Ectodermal cell (in vitro differentiated cells): ENCODE results near the gene TEPSIN.

ENCODE experiments used
- H3K27ac ChIP-seq: 2 replicates; pipeline ENCODE4 v1.7.0; 2013; ENCODE audit warnings: mild to moderate bottlenecking, low read depth, low read length; ENCODE audit not compliant: insufficient read depth, poor library complexity, severe bottlenecking
- H3K27me3 ChIP-seq: 2 replicates; pipeline ENCODE4 v1.7.0; 2013; ENCODE audit warnings: mild to moderate bottlenecking, low read length; ENCODE audit not compliant: insufficient read depth, control insufficient read depth, poor library complexity, severe bottlenecking
- H3K36me3 ChIP-seq: one replicate; pipeline ENCODE4 v1.7.0; 2013; ENCODE audit warnings: low read length; ENCODE audit not compliant: control insufficient read depth, insufficient read depth
- H3K4me1 ChIP-seq: one replicate; pipeline ENCODE4 v1.7.0; 2013; ENCODE audit warnings: low read length; ENCODE audit not compliant: control insufficient read depth, insufficient read depth
- H3K4me3 ChIP-seq: 2 replicates; pipeline ENCODE4 v1.7.0; 2013; ENCODE audit warnings: low read depth, low read length, control low read depth; ENCODE audit not compliant: insufficient read depth
- H3K9me3 ChIP-seq: 2 replicates; pipeline ENCODE4 v1.7.0; 2013; ENCODE audit warnings: mild to moderate bottlenecking, low read length, moderate library complexity; ENCODE audit not compliant: control insufficient read depth
- WGBS, 2 experiments: methylation state at CpG; one replicate each; pipeline ENCODE4 v1.1.7; 2013; ENCODE audit warnings: missing lambda C conversion rate in 2 of 2; 5-methylcytosine and 5-hydroxymethylcytosine counted together

Gene TEPSIN

DNA sequence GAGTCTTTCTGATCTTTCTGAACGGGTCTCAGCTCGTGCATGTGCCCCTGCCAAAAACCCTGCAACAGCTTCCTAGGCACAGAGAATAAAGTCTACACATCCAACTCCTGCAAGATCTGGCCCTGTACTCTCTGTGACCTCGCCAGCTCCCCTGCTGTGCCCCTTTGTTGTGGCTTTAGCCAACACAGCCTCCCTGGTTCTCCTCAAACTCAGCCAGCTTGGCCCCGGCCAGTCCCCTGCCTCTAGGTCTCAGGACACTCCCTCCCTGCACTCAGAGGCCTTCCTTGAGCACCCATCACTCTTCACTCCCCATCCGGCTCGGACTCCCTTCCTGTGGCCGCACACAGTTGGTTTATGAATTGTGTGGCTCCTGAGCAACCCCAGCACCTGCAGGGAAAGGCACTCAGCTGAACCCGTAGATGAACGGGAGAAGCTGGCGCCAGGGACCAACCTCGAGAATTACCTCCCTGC, 17.4 kb downstream of the TEPSIN start:
- no peak overlapping the region for H3K27ac ChIP-seq
- H3K27me3 ChIP-seq = peaks cover 6% of the 10 kb centered on the region
- H3K4me3 ChIP-seq = peak overlapping the region; percentile 85
- no peaks in the 10 kb centered on the region for H3K9me3 ChIP-seq
- peaks cover 11% of the 10 kb centered on the region for H3K4me1 ChIP-seq
- 56% methylated on average over 11 of the region's 11 CpGs for WGBS, 2 experiments
- H3K36me3 ChIP-seq = peaks cover 4% of the 10 kb centered on the region

DNA sequence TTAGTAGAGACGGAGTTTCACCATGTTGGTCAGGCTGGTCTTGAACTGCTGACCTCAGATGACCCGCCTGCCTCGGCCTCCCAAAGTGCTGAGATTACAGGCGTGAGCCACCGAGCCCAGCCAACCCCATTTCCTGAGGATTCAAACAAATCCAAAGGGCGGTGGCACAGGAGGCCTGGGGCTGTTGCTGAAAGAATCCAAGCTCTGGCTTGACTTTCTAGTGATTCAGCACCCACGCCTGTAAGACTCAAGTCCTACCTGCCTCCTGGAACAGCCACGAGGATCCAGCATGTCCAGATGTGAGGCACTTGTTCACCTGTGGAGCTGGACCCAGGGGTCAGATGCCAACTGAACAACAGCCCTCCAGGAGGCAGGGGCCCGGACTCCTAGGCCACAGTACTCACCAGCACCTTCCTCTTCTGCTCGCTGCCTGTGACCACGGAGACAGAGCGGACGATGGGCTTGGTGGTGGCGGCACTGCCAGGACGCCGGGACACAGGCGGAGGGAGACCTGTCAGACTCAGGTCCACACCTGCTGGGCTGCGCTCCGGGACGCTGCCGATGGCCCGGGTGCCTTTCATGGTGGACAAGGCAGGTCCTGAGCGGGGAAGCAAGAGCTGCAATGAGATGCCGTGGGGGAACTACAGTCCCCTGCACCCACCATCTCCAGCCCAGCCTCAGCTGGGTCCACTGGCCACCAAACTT, 19.2 kb downstream of the TEPSIN start:
- no peaks in the 10 kb centered on the region for H3K9me3 ChIP-seq
- H3K36me3 ChIP-seq = peaks cover 4% of the 10 kb centered on the region
- H3K27me3 ChIP-seq = peaks cover 6% of the 10 kb centered on the region
- 95% methylated on average over 24 of the region's 24 CpGs for WGBS, 2 experiments
- no peak overlapping the region for H3K27ac ChIP-seq
- no peak overlapping the region for H3K4me3 ChIP-seq
- H3K4me1 ChIP-seq = peaks cover 11% of the 10 kb centered on the region

DNA sequence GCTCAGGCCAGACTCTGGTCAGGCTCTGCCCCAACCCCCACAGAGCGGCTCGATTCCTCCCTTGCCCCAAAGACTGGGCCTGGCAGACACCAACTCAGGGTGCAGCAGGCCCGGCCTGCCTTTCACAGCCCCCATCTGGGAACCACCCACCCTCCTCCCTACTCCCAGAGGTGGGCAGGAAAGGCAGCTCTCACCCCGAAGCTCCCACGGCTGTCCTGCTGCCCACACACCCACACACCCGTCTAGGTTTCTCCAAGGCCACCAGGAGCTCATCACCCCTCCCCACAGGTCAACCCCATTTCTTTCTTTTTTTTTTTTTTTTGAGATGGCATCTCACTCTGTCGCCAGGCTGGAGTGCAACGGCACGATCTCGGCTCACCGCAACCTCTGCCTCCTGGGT, 19.9 kb downstream of the TEPSIN start:
- peaks cover 11% of the 10 kb centered on the region for H3K4me1 ChIP-seq
- 92 to 93% methylated on average over 11 of the region's 11 CpGs for WGBS, 2 experiments

DNA sequence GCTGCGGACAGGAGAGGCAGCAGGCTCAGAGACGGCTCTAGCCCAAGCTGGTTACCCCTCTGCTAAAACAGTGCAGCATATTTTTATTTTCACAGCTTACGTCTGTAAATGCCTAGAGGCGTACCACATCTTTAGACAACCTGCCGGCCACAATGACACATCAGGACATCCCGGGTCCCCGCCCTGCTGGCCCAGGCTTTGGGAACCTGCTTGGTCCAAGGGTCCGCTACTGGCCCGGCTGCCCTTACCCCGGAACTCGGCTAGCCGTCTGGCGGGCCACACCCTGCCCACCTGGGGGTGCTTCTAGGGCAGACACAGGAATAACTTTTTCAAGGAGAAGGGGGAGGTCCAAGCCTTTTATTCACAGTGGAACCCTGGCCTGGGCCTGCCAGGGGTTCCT, 20.4 kb downstream of the TEPSIN start:
- no peak overlapping the region for H3K27ac ChIP-seq
- H3K27me3 ChIP-seq = peaks cover 1% of the 10 kb centered on the region
- H3K4me1 ChIP-seq = peaks cover 11% of the 10 kb centered on the region
- H3K36me3 ChIP-seq = peaks cover 4% of the 10 kb centered on the region
- no peaks in the 10 kb centered on the region for H3K9me3 ChIP-seq
- H3K4me3 ChIP-seq = no peak overlapping the region
- 86 to 87% methylated on average over 13 of the region's 13 CpGs for WGBS, 2 experiments

More for the DNA sequence above, 19.9 kb downstream of the TEPSIN start:
- Histone ChIP-seq H3K9me3 (no peaks in the 10 kb centered on the region), H3K36me3 (peaks cover 4% of the 10 kb centered on the region), H3K27ac (no peak overlapping the region), H3K27me3 (peaks cover 6% of the 10 kb centered on the region), H3K4me3 (no peak overlapping the region)

DNA sequence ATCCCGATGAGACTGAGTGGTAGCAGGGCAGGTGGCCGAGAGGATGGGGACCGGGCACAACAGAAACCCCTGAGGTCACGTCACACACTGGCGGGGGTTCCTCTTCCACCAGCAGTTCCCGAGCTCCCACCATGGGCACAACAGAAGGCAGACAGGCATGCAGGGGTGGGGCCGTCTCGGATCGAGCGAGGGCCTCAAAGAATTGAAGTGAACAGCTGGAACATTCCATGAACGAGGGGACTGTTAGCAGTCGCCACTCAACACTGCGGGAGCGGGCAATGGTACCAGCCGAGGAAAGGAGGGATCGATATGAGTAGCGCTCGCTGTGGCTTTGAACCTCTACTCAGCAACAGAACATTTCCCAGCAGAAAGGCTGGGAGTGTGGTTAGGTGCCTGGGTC, 21.4 kb downstream of the TEPSIN start:
- WGBS, 2 experiments = 86 to 91% methylated on average over 18 of the region's 18 CpGs
- no peak overlapping the region for H3K27ac ChIP-seq
- peaks cover 11% of the 10 kb centered on the region for H3K4me1 ChIP-seq
- H3K27me3 ChIP-seq = no peaks in the 10 kb centered on the region
- H3K9me3 ChIP-seq = no peaks in the 10 kb centered on the region
- H3K36me3 ChIP-seq = peaks cover 4% of the 10 kb centered on the region
- H3K4me3 ChIP-seq = no peak overlapping the region

DNA sequence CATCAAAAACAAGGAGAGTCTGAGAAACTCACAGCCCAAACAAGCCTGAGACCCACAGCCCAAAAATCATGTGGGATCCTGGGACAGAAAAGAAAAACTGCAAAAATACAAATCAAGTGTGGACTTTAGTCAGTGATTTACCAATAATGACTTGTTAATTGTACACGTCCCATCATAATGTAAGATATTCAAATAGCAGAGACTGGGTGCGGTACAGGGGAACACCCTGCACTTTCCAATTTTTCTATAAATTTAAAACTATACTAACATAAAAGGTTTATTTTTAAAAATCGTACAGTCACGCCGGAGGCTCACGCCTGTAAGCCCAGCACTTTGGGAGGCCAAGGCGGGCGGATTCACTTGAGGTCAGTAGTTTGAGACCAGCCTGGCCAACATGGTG, 24.9 kb downstream of the TEPSIN start:
- Histone ChIP-seq H3K9me3 (no peaks in the 10 kb centered on the region), H3K36me3 (peaks cover 4% of the 10 kb centered on the region), H3K27ac (no peak overlapping the region), H3K27me3 (no peaks in the 10 kb centered on the region), H3K4me3 (no peak overlapping the region), H3K4me1 (no peaks in the 10 kb centered on the region)
- 95 to 97% methylated on average over 8 of the region's 8 CpGs for WGBS, 2 experiments

DNA sequence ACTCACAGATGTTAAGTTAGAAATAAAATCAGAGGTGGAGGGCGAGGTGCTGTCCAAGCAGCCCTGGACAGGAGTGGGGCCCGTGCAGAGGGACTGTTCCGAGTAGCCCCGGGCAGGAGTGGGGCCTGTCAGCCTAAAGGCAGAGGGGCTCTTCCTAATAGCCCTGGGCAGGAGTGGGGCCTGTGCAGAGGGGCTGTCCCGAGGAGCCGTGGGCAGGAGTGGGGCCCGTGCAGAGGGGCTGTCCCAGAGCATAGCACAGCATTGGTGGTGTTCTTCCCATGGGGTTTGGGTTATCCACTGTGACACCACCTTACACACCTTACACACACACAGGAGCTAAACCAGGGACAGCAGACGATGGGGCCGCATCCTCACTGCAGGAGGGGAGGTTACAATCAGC, 26.5 kb downstream of the TEPSIN start:
- no peaks in the 10 kb centered on the region for H3K27me3 ChIP-seq
- H3K4me3 ChIP-seq = no peak overlapping the region
- no peaks in the 10 kb centered on the region for H3K4me1 ChIP-seq
- H3K36me3 ChIP-seq = peaks cover 4% of the 10 kb centered on the region
- no peaks in the 10 kb centered on the region for H3K9me3 ChIP-seq
- H3K27ac ChIP-seq = no peak overlapping the region
- WGBS, 2 experiments = 93 to 95% methylated on average over 9 of the region's 9 CpGs

DNA sequence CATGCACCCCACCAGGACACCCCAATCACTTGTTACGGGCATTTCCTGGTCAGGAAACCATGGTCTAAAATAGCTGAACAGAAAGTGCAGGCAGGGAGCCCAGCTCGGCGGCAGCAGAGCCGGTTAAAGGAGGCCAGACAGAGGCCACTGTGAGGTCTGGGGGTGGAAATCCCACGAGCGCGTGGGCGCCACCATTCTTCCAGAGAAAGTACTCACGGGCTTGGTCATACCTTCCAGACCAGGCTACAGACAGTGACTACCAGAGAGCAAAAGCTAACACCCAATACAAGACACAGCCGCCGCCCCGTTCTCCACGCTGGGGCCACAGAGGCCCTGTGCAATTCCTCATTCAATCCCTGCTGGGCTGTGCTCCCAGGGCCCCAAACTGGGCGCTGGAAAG, 28.0 kb downstream of the TEPSIN start:
- Histone ChIP-seq H3K27me3 (no peaks in the 10 kb centered on the region), H3K9me3 (no peaks in the 10 kb centered on the region), H3K36me3 (no peaks in the 10 kb centered on the region), H3K27ac (no peak overlapping the region), H3K4me3 (no peak overlapping the region), H3K4me1 (no peaks in the 10 kb centered on the region)
- WGBS, 2 experiments = 79% methylated on average over 14 of the region's 14 CpGs

DNA sequence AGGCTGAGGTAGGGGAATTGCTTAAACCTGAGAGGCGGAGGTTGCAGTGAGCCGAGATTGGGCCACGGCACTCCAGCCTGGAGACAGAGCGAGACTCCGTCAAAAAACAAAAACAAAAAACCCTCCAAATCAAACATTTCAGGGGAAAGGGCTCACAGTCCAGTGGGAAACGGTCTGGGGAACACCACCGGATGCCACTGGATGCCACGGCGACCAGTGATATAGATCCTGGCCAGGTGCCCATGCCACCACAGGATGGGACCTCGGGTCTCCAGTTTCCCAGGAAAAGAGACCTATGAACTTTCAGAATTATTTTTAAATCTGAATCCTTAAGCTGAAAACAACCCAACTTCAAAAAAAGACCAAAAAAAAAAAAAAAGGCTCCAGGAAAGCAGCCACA, 28.4 kb downstream of the TEPSIN start:
- H3K4me3 ChIP-seq = no peak overlapping the region
- no peaks in the 10 kb centered on the region for H3K4me1 ChIP-seq
- no peak overlapping the region for H3K27ac ChIP-seq
- no peaks in the 10 kb centered on the region for H3K9me3 ChIP-seq
- no peaks in the 10 kb centered on the region for H3K36me3 ChIP-seq
- WGBS, 2 experiments = 93 to 94% methylated on average over 10 of the region's 10 CpGs
- no peaks in the 10 kb centered on the region for H3K27me3 ChIP-seq

DNA sequence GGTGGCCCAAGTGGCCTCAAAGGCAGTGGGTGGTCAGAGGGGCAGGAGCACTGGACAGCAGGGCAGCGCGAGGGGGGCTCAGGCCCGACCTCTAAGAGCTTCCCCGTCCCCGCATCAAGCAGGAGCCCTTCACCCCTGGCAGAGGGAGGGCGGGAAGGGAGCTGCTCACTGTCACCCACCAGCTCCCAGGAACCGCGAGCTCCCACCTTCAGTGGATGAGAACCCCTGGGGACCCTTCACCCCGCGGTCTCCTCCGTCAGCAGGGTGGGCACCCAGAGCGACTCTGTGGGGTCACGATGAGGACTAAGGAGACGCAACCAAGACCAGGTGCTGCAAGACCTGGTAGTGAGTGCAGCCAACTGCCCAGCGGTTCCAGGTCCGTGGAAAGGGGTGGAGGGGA, 29.7 kb downstream of the TEPSIN start:
- Histone ChIP-seq H3K27ac (no peak overlapping the region), H3K4me3 (no peak overlapping the region), H3K9me3 (no peaks in the 10 kb centered on the region), H3K27me3 (no peaks in the 10 kb centered on the region), H3K4me1 (no peaks in the 10 kb centered on the region), H3K36me3 (peaks cover 7% of the 10 kb centered on the region)
- WGBS, 2 experiments = 95 to 96% methylated on average over 16 of the region's 16 CpGs
